Endometrium (tissue), 2 donors: ENCODE results near the gene LAMP2.

Experiments used
- FAIRE-seq: peaks from 2 replicates; lab custom pipeline; 2012; peaks lifted over from hg19 to GRCh38; lab: Jason Lieb, UNC
- donor health status: control.
- donor health status: control.

Gene LAMP2

GRCh38 chrX:120456973-120457372 is 12.1 kb downstream of the LAMP2 start:
- no peak for FAIRE-seq

- no peak for FAIRE-seq
Observed at GRCh38 chrX:120453985-120454384, 15.1 kb downstream of the LAMP2 start.

GRCh38 chrX:120452131-120452530 is 17.0 kb downstream of the LAMP2 start:
- FAIRE-seq, result no peak

- FAIRE-seq, result no peak
Observed at GRCh38 chrX:120450163-120450562, 18.9 kb downstream of the LAMP2 start.

GRCh38 chrX:120446498-120446897 is 22.6 kb downstream of the LAMP2 start:
- FAIRE-seq, result no peak

GRCh38 chrX:120439921-120440320 is 29.2 kb downstream of the LAMP2 start:
- no peak for FAIRE-seq

- FAIRE-seq, result no peak
Observed at GRCh38 chrX:120429776-120430540, 39.1 kb downstream of the LAMP2 start.

- no peak for FAIRE-seq
Observed at GRCh38 chrX:120428309-120428708, 40.8 kb downstream of the LAMP2 start.

GRCh38 chrX:120426599-120426998 is 42.5 kb downstream of the LAMP2 start:
- FAIRE-seq, result no peak

GRCh38 chrX:120419463-120419862 is 49.6 kb downstream of the LAMP2 start:
- no peak for FAIRE-seq

- FAIRE-seq, result no peak
Observed at GRCh38 chrX:120408168-120408567, 60.9 kb downstream of the LAMP2 start.

- FAIRE-seq, result no peak
Observed at GRCh38 chrX:120406638-120407037, 62.5 kb downstream of the LAMP2 start.

- no peak for FAIRE-seq
Observed at GRCh38 chrX:120402369-120402768, 66.7 kb downstream of the LAMP2 start.

GRCh38 chrX:120401301-120401700 is 67.8 kb downstream of the LAMP2 start:
- FAIRE-seq, result no peak

GRCh38 chrX:120380699-120381098 is 88.4 kb downstream of the LAMP2 start:
- no peak for FAIRE-seq

- no peak for FAIRE-seq
Observed at GRCh38 chrX:120379937-120380681, 89.0 kb downstream of the LAMP2 start.

- no peak for FAIRE-seq
Observed at GRCh38 chrX:120378570-120378969, 90.5 kb downstream of the LAMP2 start.
